Panc1 (cell line): ENCODE measurements around the gene DTNB.

Source experiments
- CTCF ChIP-seq: fragments of 450-650 bp; IDR thresholded peaks from 2 replicates; pipeline ENCODE4 v1.5.1; 2017; ENCODE audit warnings: mild to moderate bottlenecking
- POLR2AphosphoS5 ChIP-seq: IDR thresholded peaks from 2 replicates; pipeline ENCODE4 v1.6.1; 2012; ENCODE audit warnings: mild to moderate bottlenecking, low read depth, low read length, moderate library complexity
- SIN3A ChIP-seq: IDR thresholded peaks from 2 replicates; pipeline ENCODE4 v1.6.1; 2012; ENCODE audit warnings: low read depth, mild to moderate bottlenecking, low read length, moderate library complexity, borderline replicate concordance; ENCODE audit not compliant: insufficient read depth
- TCF7L2 ChIP-seq: IDR thresholded peaks from 2 replicates; pipeline ENCODE4 v1.6.1; 2011; ENCODE audit warnings: mild to moderate bottlenecking, low read depth, low read length, inconsistent platforms
- TF ChIP-seq, protein P1 (sequence below), 2 experiments: IDR thresholded peaks; 2 replicates each; pipeline ENCODE4 v1.6.1; 2011 to 2012; ENCODE audit warnings: low read depth in 2 of 2, control low read depth in 1 of 2, low read length in 1 of 2, mild to moderate bottlenecking in 1 of 2, moderate library complexity in 1 of 2; ENCODE audit not compliant: insufficient read depth in 1 of 2

DNA sequence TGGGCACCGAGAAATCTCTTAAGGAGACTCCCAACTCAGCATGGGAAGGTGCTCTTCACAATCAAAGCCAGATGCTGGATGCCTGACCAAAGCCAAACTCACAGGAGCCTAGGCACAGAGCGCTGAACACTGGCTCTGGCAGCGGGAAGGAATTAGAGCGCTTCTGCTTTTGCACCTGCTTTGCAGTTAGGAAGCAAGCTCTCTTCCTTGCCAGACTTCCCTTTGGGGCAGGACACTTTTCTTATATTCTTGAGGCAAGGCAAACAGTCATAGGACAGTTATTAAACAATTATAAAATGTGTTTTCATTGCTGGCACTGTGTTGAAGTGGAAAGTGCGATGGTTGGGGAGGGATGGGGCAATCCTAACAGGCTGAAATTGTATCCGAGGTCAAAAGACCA, 252.1 kb downstream of the DTNB start:
- TF ChIP-seq, protein P1, sequence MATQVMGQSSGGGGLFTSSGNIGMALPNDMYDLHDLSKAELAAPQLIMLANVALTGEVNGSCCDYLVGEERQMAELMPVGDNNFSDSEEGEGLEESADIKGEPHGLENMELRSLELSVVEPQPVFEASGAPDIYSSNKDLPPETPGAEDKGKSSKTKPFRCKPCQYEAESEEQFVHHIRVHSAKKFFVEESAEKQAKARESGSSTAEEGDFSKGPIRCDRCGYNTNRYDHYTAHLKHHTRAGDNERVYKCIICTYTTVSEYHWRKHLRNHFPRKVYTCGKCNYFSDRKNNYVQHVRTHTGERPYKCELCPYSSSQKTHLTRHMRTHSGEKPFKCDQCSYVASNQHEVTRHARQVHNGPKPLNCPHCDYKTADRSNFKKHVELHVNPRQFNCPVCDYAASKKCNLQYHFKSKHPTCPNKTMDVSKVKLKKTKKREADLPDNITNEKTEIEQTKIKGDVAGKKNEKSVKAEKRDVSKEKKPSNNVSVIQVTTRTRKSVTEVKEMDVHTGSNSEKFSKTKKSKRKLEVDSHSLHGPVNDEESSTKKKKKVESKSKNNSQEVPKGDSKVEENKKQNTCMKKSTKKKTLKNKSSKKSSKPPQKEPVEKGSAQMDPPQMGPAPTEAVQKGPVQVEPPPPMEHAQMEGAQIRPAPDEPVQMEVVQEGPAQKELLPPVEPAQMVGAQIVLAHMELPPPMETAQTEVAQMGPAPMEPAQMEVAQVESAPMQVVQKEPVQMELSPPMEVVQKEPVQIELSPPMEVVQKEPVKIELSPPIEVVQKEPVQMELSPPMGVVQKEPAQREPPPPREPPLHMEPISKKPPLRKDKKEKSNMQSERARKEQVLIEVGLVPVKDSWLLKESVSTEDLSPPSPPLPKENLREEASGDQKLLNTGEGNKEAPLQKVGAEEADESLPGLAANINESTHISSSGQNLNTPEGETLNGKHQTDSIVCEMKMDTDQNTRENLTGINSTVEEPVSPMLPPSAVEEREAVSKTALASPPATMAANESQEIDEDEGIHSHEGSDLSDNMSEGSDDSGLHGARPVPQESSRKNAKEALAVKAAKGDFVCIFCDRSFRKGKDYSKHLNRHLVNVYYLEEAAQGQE (IDR thresholded peaks at IDR 0.05; ENCODE audit: insufficient read depth in 1 of 2, low read depth in 2 of 2, low read length in 1 of 2): no peak
- TF ChIP-seq POLR2AphosphoS5 (no peak), CTCF (no peak), TCF7L2 (no peak), SIN3A (no peak)
